ENCODE measurements around the gene TTLL13. TPM values are rescaled to one million over a fixed set of nuclear protein-coding genes. Genes with fewer than 3 reads are reported as not detected.

TTLL13 gene
- total and polyA plus RNA-seq, 9 of the 15 experiments (the other 6 are each of a cell fraction or from before 2014, with no cell fraction given), result 0.05 to 0.24 (median 0.11) TPM; not detected in 1

- TF ChIP-seq AFF1 (IDR thresholded peaks at IDR 0.05; ENCODE audit: low read depth in 1 of 2, partially characterized antibody in 2 of 2) (no peak), ZNF146 (CRISPR knock-in tag; IDR thresholded peaks at IDR 0.05; ENCODE audit: unreplicated experiment) (no peak), ARID3B (CRISPR knock-in tag; IDR thresholded peaks at IDR 0.05; ENCODE audit: borderline replicate concordance) (no peak), ZFP1 (CRISPR knock-in tag; IDR thresholded peaks at IDR 0.05) (no peak), POLR3G (IDR thresholded peaks at IDR 0.05; ENCODE audit: extremely low read depth, insufficient read length, insufficient replicate concordance) (no peak), BRD9 (IDR thresholded peaks at IDR 0.05; ENCODE audit: low read depth, partially characterized antibody) (no peak), CTCF (IDR thresholded peaks at IDR 0.05 in 2 of 3, conservative IDR thresholded peaks at IDR 0.05 in 1 of 3; ENCODE audit: insufficient read depth in 2 of 3, low read depth in 1 of 3, low read length in 3 of 3) (0 out of 6 replicates have a peak, but pooled peaks of 1 of the 3 experiments have one; percentile 7), SMARCC2 (IDR thresholded peaks at IDR 0.05; ENCODE audit: low read depth) (no peak), NFE2 (IDR thresholded peaks at IDR 0.05; ENCODE audit: low read depth) (no peak), PRPF4 (IDR thresholded peaks at IDR 0.05; ENCODE audit: insufficient read depth, low read depth, low read length, poor library complexity, severe bottlenecking) (no peak), CHCHD3 (CRISPR knock-in tag; IDR thresholded peaks at IDR 0.05) (no peak), HEY1 (CRISPR knock-in tag; IDR thresholded peaks at IDR 0.05; ENCODE audit: borderline replicate concordance) (no peak), E2F8 (IDR thresholded peaks at IDR 0.05; ENCODE audit: low read depth, partially characterized antibody) (no peak), RFX7 (CRISPR knock-in tag; IDR thresholded peaks at IDR 0.05) (no peak), DNMT1 (IDR thresholded peaks at IDR 0.05) (no peak)
Observed at GRCh38 chr15:90249203-90249863, at the start of gene TTLL13 (continued).

Data from K562 (cell line).